OCI-LY7 (cell line): ENCODE data around the gene PLPP3. TPM values are rescaled to one million over a fixed set of nuclear protein-coding genes. Genes with fewer than 3 reads are reported as not detected.
A peak's percentile ranks its signal among the peaks of the same experiment; 100 is the strongest.

Experiments
- BruUV-seq: library from RNA; stranded (reverse); fragments of 400-500 nt; replicated peaks from 2 replicates; lab custom pipeline; 2021; lab: Mats Ljungman, UMichigan
- CTCF ChIA-PET: fragments of 300-600 bp; sonication (Branson Sonifier 250); formaldehyde crosslinking; loops from one replicate; lab custom pipeline; 2022; ENCODE audit warnings: antibody characterized with exemption; ENCODE audit not compliant: unreplicated experiment; lab: Charles Lee
- POLR2A ChIA-PET: fragments of 300-600 bp; sonication (Branson Sonifier 250); formaldehyde crosslinking; loops from one replicate; lab custom pipeline; 2022; ENCODE audit warnings: antibody characterized with exemption; lab: Charles Lee
- DNase-seq: peaks from one replicate; pipeline ENCODE4 v3.0.0-alpha.2; 2015; ENCODE audit warnings: low spot score
- H2AFZ ChIP-seq: fragments of 200-600 bp; sonication (generic), shearing (Covaris generic); 2 replicates; pipeline ENCODE4 v1.6.1; 2014; ENCODE audit warnings: mild to moderate bottlenecking, antibody characterized with exemption, low read length, moderate library complexity
- H3K27ac ChIP-seq: fragments of 200-600 bp; sonication (generic); 2 replicates; pipeline ENCODE4 v1.5.1; 2014; ENCODE audit warnings: mixed run types, low read depth, mild to moderate bottlenecking, moderate library complexity, low read length, inconsistent platforms; ENCODE audit not compliant: poor library complexity, severe bottlenecking
- H3K36me3 ChIP-seq: fragments of 200-600 bp; sonication (generic); 2 replicates; pipeline ENCODE4 v1.6.1; 2014; ENCODE audit warnings: mild to moderate bottlenecking, antibody characterized with exemption, low read length, moderate library complexity, mixed read lengths; ENCODE audit not compliant: insufficient read depth
- H3K4me1 ChIP-seq: fragments of 200-600 bp; sonication (generic); 2 replicates; pipeline ENCODE4 v1.5.1; 2014; ENCODE audit warnings: mild to moderate bottlenecking, low read length; ENCODE audit not compliant: insufficient read depth, poor library complexity, severe bottlenecking
- H3K4me2 ChIP-seq: fragments of 200-600 bp; sonication (generic); 2 replicates; pipeline ENCODE4 v1.6.1; 2014; ENCODE audit warnings: mild to moderate bottlenecking, low read length
- H3K4me3 ChIP-seq: fragments of 200-600 bp; sonication (generic); 2 replicates; pipeline ENCODE4 v1.5.1; 2014; ENCODE audit warnings: mild to moderate bottlenecking, low read depth, low read length; ENCODE audit not compliant: poor library complexity, severe bottlenecking
- H3K79me2 ChIP-seq: fragments of 200-600 bp; sonication (generic); 2 replicates; pipeline ENCODE4 v1.6.1; 2016; ENCODE audit warnings: low read depth, mild to moderate bottlenecking, low read length, moderate library complexity, mixed read lengths; ENCODE audit not compliant: insufficient read depth
- H3K9me2 ChIP-seq: fragments of 200-600 bp; sonication (generic); 2 replicates; pipeline ENCODE4 v1.6.1; 2016; ENCODE audit warnings: mild to moderate bottlenecking, low read length, mixed read lengths; ENCODE audit not compliant: insufficient read depth
- H3K9me3 ChIP-seq: fragments of 200-600 bp; sonication (generic); 2 replicates; pipeline ENCODE4 v1.6.1; 2014; ENCODE audit warnings: mild to moderate bottlenecking, mixed run types, low read length, mixed read lengths
- H4K20me1 ChIP-seq: fragments of 200-600 bp; sonication (generic); 2 replicates; pipeline ENCODE4 v1.6.1; 2014; ENCODE audit warnings: mild to moderate bottlenecking, antibody characterized with exemption, low read length, moderate library complexity, mixed read lengths; ENCODE audit not compliant: insufficient read depth
- CTCF ChIP-seq: fragments of 200-600 bp; sonication (generic); conservative IDR thresholded peaks from 2 replicates; pipeline ENCODE4 v1.5.1; 2014; ENCODE audit warnings: mild to moderate bottlenecking, antibody characterized with exemption, low read length, moderate library complexity, mixed read lengths
- EZH2phosphoT487 ChIP-seq: fragments of 200-600 bp; sonication (generic); IDR thresholded peaks from 2 replicates; pipeline ENCODE4 v1.6.1; 2018; ENCODE audit warnings: low read depth, borderline replicate concordance, mild to moderate bottlenecking, mixed run types, antibody characterized with exemption, low read length, moderate library complexity, mixed read lengths
- intact Hi-C: fragments of 100-400 bp; cut with micrococcal nuclease; formaldehyde crosslinking; loops from one replicate; pipeline ENCODE4 v1.10.0; 2022; ENCODE audit not compliant: unreplicated experiment
- total RNA-seq, 2 experiments: library from RNA; depleted of rRNA in 1 of 2; stranded (reverse); fragments of >200 nt in 1 of 2; shearing (Covaris generic) in 1 of 2; gene quantifications; 2 replicates each; pipeline ENCODE4 v1.2.3, GENCODE V29; 2014 to 2022

PLPP3 gene
- total RNA-seq, 2 experiments from 2014 or later: 0.92 to 1.7 TPM

DNA sequence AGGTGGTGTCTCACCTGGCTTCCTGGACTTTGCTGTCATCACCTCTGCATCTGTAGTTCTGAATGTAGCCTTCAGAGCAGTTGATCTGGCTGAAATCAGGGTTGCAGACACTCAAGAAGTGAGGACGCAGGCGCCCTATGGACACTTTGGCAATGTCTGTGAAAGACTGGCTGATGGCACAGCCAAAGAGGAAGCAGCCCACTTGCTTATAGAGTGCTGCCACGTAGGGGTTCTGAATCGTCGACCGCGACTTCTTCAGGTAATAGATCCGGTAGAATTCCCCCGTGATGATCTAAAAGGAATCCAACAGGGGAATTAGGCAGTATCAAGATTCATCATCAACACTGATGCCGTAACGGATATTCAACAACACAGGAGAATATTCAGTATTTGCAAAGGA, 55.1 kb downstream of the PLPP3 start:
- H3K4me2 ChIP-seq: peak overlapping the region; percentile 25
- H3K4me1 ChIP-seq: peaks cover 89% of the 10 kb centered on the region
- TF ChIP-seq EZH2phosphoT487 (no peak), CTCF (no peak)
- H3K27ac ChIP-seq: peak overlapping the region; percentile 92
- ChIA-PET POLR2A (interaction anchor here (0.7 kb wide), 1 partner anchor 95 kb away, joined by 3 read pairs; no protein-coding TSS in a partner anchor), CTCF (no interaction called here)
- H4K20me1 ChIP-seq: no peaks in the 10 kb centered on the region
- H3K9me3 ChIP-seq: no peaks in the 10 kb centered on the region
- no peak for DNase-seq
- peak overlapping the region; percentile 24; the same call in 1 of the 2 replicates for H2AFZ ChIP-seq
- no TSS peak for BruUV-seq
- H3K9me2 ChIP-seq: no peaks in the 10 kb centered on the region
- H3K36me3 ChIP-seq: no peaks in the 10 kb centered on the region
- no peak overlapping the region for H3K4me3 ChIP-seq
- H3K79me2 ChIP-seq: no peaks in the 10 kb centered on the region
- intact Hi-C loops: no loop called here

- Histone ChIP-seq H4K20me1 (no peaks in the 10 kb centered on the region), H2AFZ (no peak overlapping the region), H3K4me1 (peaks cover 74% of the 10 kb centered on the region), H3K79me2 (no peaks in the 10 kb centered on the region), H3K9me2 (no peaks in the 10 kb centered on the region), H3K27ac (no peak overlapping the region), H3K9me3 (no peaks in the 10 kb centered on the region), H3K4me3 (no peak overlapping the region), H3K36me3 (no peaks in the 10 kb centered on the region), H3K4me2 (no peak overlapping the region)
- no peak for DNase-seq
- POLR2A ChIA-PET: interaction anchor here (0.8 kb wide), 1 partner anchor 8 kb away, joined by 3 read pairs; no protein-coding TSS in a partner anchor
- CTCF ChIA-PET: no interaction called here
- TF ChIP-seq CTCF: no peak
- TF ChIP-seq EZH2phosphoT487: no peak
- BruUV-seq: no TSS peak
- intact Hi-C loops: no loop called here
These were observed 56.7 kb downstream of the PLPP3 start for GRCh38 chr1:56522680-56523079.

DNA sequence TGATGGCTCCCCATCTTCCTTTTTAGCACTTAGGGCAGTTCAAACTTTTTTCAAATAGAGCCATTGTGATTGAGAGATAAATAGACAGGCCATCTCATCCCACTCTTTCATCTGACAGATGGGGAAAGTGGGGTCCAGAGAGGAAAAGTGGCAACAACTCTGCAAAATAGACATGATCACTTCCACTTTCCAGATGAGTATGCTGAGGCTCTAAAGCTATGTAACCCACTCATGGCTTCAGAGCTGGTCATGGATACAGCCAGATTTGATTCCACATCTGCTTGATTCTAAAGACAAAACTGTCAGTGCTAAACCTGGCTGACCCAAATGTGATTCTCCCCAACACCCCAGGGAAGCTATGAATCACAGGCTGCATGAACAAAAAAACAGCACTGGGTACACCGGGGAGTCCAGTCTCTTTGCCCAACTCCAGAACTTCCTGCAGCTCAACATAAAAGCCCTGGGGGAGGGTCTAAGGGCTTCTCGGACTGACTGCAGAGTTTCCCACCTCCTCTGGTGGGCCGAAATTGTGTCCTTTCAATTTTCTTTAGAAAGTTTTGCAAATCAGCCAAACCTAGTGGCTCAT, 59.3 kb downstream of the PLPP3 start:
- POLR2A ChIA-PET: interaction anchor here (0.5 to 0.8 kb wide), 4 partner anchors 12 to 560 kb away, joined by 3 to 6 read pairs (median 3); no protein-coding TSS in a partner anchor

More for the DNA sequence above, 59.3 kb downstream of the PLPP3 start:
- Histone ChIP-seq H3K4me2 (no peak overlapping the region), H3K9me3 (no peaks in the 10 kb centered on the region), H3K36me3 (no peaks in the 10 kb centered on the region), H2AFZ (no peak overlapping the region), H3K27ac (no peak overlapping the region), H3K4me1 (peaks cover 58% of the 10 kb centered on the region), H3K9me2 (no peaks in the 10 kb centered on the region), H3K79me2 (no peaks in the 10 kb centered on the region), H3K4me3 (no peak overlapping the region), H4K20me1 (no peaks in the 10 kb centered on the region)
- no peak for DNase-seq
- intact Hi-C loops: no loop called here
- TF ChIP-seq EZH2phosphoT487 (no peak), CTCF (no peak)
- CTCF ChIA-PET: no interaction called here
- BruUV-seq: no TSS peak
